WI38 (cell line): Measurements from ENCODE around the gene LAD1.

Experiments used
- H3K4me3 ChIP-seq: 2 replicates; pipeline ENCODE4 v1.5.1; 2011; ENCODE audit warnings: low read depth, mild to moderate bottlenecking, control low read depth, low read length
- TF ChIP-seq, protein P1 (sequence below): IDR thresholded peaks from 2 replicates; pipeline ENCODE4 v1.5.1; 2012; ENCODE audit warnings: low read depth, mild to moderate bottlenecking, control low read depth, low read length

Gene LAD1

DNA sequence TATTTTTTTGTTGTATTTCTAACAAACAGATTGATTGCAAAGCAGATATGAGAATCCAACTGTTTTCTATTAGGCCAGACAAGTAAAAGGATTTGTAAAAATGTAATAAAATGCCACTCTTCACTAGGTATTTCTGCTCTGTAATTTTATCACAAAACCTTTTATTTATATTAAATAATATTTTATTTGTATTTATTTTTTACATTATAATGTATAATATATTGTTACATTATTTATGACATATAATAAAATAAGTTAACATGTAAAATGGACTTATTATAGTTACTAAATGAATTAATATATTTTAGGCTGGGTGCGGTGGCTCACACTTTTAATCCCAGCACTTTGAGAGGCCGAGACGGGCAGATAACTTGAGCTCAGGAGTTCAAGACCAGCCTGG, 35.1 kb upstream of the LAD1 start:
- H3K4me3 ChIP-seq, result no peak overlapping the region
- TF ChIP-seq, protein P1, sequence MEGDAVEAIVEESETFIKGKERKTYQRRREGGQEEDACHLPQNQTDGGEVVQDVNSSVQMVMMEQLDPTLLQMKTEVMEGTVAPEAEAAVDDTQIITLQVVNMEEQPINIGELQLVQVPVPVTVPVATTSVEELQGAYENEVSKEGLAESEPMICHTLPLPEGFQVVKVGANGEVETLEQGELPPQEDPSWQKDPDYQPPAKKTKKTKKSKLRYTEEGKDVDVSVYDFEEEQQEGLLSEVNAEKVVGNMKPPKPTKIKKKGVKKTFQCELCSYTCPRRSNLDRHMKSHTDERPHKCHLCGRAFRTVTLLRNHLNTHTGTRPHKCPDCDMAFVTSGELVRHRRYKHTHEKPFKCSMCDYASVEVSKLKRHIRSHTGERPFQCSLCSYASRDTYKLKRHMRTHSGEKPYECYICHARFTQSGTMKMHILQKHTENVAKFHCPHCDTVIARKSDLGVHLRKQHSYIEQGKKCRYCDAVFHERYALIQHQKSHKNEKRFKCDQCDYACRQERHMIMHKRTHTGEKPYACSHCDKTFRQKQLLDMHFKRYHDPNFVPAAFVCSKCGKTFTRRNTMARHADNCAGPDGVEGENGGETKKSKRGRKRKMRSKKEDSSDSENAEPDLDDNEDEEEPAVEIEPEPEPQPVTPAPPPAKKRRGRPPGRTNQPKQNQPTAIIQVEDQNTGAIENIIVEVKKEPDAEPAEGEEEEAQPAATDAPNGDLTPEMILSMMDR, result no peak

DNA sequence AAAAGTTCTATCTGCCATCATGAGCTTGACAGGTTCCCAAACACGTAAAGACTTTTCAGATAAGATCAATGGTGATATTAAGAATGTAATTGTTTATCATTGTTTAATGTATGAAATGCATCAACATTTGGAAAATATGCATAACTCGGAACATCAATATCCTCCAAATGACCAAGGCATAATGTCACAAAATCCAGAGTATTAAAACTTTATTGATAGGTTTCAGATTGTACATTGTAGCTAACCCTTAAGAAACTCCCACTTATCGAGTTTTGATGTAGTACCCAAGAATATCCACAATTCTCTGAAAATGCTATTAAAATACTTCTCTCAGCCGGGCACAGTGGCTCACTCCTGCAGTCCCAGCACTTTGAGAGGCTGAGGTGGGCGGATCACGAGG, 34.5 kb upstream of the LAD1 start:
- TF ChIP-seq, protein P1, result no peak
- H3K4me3 ChIP-seq, result no peak overlapping the region

DNA sequence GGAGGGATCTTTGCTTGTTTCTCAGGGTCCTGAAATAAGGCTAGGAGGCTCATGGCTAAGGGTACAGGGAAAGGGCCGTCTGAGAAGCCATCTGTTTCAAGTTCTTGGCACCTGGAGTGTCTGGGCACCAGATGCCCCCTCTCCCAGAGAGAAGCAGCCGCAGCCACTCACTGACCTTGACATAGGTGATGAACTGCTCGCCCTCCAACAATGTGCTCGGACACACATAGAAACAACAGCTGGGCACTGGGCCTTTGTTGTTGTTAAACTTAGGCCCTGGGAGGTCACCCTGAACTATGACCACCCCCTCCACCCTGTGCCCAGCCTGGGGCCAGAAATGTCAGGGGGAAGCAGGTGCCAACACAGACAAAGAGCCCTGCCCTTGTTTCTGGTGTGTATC, 31.7 kb upstream of the LAD1 start:
- TF ChIP-seq, protein P1, result no peak
- no peak overlapping the region for H3K4me3 ChIP-seq

DNA sequence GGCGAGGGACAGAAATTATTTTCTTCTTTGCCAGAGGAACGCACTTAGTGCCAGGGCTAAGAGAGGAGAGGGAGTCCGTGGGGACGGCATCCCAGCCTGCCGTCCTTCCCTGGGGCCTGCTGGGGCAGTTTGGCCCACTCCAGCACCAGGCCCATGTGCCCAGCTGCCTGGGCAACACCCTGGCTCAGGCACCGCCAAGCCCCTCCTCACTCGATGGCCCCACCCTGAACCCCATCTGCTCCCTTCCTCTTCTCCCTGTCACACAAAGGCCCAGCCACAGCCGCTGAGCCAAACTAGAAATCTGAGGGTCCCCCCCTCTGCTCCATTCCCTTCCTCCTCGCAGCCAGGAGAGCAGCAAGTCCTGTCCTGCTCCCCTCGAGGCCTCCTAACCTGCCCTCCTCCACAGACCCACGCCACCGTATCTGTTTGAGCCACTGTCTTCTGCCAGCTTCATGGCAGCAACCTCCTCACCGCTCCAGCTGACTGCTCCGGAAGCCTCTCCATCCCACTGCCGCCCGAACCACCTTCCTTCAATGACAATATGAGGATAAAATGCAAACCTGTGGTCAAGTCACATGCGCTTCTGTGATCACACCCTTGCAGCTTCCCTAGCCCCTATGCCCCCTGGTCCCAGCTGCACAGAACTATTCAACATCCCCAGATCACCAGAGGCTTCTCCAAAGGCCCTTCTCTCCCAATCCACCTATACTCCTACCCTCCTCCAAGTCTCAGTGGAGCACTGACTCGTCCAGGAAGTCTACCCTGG, 30.8 kb upstream of the LAD1 start:
- H3K4me3 ChIP-seq, result no peak overlapping the region
- TF ChIP-seq, protein P1, result no peak

DNA sequence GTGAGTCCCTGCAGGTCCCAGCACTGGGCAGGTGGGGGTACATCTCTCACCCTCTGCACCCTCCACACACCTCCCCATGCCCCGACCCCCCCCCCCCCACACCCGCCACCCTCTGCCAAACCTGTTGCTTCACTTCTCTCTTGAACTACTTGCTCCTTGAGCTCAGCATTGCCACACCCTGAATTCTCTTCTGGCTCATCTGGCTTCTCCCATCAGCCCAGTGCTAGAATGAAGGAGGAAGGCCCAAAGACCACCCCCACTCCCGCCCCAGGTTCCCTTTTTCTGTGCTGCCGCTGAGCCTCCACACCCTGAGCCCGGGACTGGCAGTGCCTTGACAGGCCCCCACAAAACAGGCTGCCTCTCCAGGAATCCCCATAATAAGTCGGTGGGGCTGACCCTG, 28.8 kb upstream of the LAD1 start:
- H3K4me3 ChIP-seq, result no peak overlapping the region
- TF ChIP-seq, protein P1, result no peak

DNA sequence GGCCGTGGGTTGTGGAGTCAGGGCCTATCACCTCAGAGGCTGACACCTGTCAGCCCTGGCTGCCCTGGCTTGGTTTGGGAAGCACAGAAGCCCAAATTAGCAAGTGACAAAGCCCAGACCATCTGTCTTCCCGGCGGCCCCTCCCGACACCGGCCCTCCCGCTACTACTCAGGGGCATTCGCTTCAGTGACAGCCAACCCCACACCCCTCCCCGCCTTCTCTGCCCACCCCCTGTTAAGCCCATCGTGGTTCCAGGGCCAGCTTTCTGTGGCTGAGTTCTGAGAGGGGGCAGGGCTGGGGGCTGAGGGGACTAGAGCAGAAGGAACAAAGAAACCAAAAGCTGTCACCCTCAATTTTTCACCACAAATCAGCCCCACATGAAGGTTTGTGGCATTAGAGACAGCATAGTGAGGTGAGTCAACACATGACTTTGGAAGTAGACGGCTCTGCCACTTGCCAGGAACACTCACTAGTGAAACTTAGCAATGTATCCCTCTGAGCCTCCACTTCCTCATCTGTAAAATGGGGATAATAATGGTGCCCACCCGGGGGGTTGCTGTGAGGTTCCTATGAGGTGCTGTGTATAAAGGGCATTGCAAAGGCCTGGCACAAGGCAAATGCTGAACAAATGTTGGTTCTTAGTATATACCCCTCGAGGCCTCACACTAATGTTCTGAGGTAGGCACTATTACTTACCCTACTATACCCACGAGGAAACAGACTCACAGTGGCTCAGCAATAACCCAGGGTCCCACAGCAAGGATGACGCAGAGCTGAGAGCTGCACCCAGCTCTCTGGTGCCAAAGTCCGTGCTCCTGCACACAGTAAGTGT, 27.6 kb upstream of the LAD1 start:
- H3K4me3 ChIP-seq, result no peak overlapping the region
- TF ChIP-seq, protein P1, result no peak

DNA sequence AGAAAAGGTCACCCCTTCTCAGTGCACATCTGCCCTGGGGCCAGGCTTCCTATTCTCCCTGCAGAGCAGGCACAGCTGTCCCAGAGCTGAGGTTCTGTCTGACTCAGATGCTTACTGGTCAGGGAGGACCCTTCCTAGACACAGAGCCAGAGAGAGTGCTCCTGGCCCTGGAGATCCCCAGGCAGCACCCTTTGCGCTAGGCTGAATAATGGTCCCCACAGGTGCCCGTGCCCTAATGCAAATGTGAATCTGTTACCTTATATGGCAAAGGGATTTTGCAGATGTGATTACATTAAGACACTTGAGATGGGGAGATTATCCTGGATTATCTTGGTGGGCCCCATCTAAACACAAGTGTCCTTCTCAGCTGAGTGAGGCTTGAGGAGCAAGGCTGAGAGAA, 25.0 kb upstream of the LAD1 start:
- TF ChIP-seq, protein P1, result no peak

More for the DNA sequence above, 25.0 kb upstream of the LAD1 start:
- H3K4me3 ChIP-seq, result no peak overlapping the region
